IMR-90 (cell line): ENCODE measurements around the gene TDRD7. TPM values are rescaled to one million over a fixed set of nuclear protein-coding genes. Genes with fewer than 3 reads are reported as not detected.

Experiments used
- ATAC-seq: fragments of 200-7000 bp; cut with Tn5 transposase; 2 replicates; pipeline ENCODE4 v1.9.1; 2020; ENCODE audit warnings: low read depth, mild to moderate bottlenecking, moderate library complexity
- BruUV-seq: library from RNA; stranded (reverse); fragments of 400-500 nt; replicated peaks from 2 replicates; lab custom pipeline; 2021; lab: Mats Ljungman, UMichigan
- CTCF ChIA-PET: fragments of 300-600 bp; formaldehyde crosslinking; extraction: SDS; loops from one replicate; lab custom pipeline; 2021; ENCODE audit warnings: antibody characterized with exemption; lab: Yijun Ruan, JAX
- POLR2A ChIA-PET: fragments of 300-600 bp; sonication (Branson Sonifier 250); formaldehyde crosslinking; loops from one replicate; lab custom pipeline; 2022; ENCODE audit warnings: antibody characterized with exemption; ENCODE audit not compliant: unreplicated experiment; lab: Charles Lee
- DNase-seq: peaks from one replicate; pipeline ENCODE4 v3.0.0; 2013
- H2AFZ ChIP-seq: replicated peaks from 2 replicates; pipeline ENCODE3; 2013; ENCODE audit warnings: low read length, mild to moderate bottlenecking; ENCODE audit not compliant: poor library complexity
- H2AK5ac ChIP-seq: 2 replicates; pipeline ENCODE4 v1.6.1; 2013; ENCODE audit warnings: low read depth, low read length, inconsistent platforms
- H2AK9ac ChIP-seq: replicated peaks from 2 replicates; pipeline ENCODE3; 2013; ENCODE audit warnings: mild to moderate bottlenecking, low read depth, low read length, moderate library complexity; ENCODE audit not compliant: poor library complexity
- H2BK120ac ChIP-seq: 2 replicates; pipeline ENCODE4 v1.6.1; 2013; ENCODE audit warnings: low read depth, low read length, inconsistent platforms
- H2BK15ac ChIP-seq: 3 replicates; pipeline ENCODE4 v1.6.1; 2013; ENCODE audit warnings: low read depth, low read length, inconsistent platforms
- H2BK20ac ChIP-seq: 2 replicates; pipeline ENCODE4 v1.6.1; 2013; ENCODE audit warnings: low read depth, mild to moderate bottlenecking, inconsistent platforms, low read length, moderate library complexity
- H2BK5ac ChIP-seq: 2 replicates; pipeline ENCODE4 v1.6.1; 2013; ENCODE audit warnings: mild to moderate bottlenecking, low read depth, low read length, inconsistent platforms; ENCODE audit not compliant: poor library complexity, severe bottlenecking
- H3K14ac ChIP-seq: replicated peaks from 2 replicates; pipeline ENCODE4 v1.6.1; 2013; ENCODE audit warnings: low read depth, low read length, inconsistent platforms
- H3K18ac ChIP-seq: 2 replicates; pipeline ENCODE4 v1.6.1; 2013; ENCODE audit warnings: low read depth, low read length, control low read depth
- H3K23ac ChIP-seq: 2 replicates; pipeline ENCODE4 v1.6.1; 2013; ENCODE audit warnings: low read depth, low read length, inconsistent platforms
- H3K27ac ChIP-seq: 2 replicates; pipeline ENCODE4 v1.5.1; 2013; ENCODE audit warnings: mild to moderate bottlenecking, control low read depth, low read length; ENCODE audit not compliant: insufficient read depth
- H3K27me3 ChIP-seq: 2 replicates; pipeline ENCODE4 v1.6.1; 2013; ENCODE audit warnings: low read length; ENCODE audit not compliant: control insufficient read depth, insufficient read depth
- H3K36me3 ChIP-seq: 2 replicates; pipeline ENCODE4 v1.6.1; 2013; ENCODE audit warnings: low read length, mixed read lengths; ENCODE audit not compliant: control insufficient read depth, insufficient read depth
- H3K4ac ChIP-seq: 2 replicates; pipeline ENCODE4 v1.6.1; 2013; ENCODE audit warnings: low read depth, low read length, inconsistent platforms
- H3K4me1 ChIP-seq: 2 replicates; pipeline ENCODE4 v1.6.1; 2013; ENCODE audit warnings: low read length, mixed read lengths; ENCODE audit not compliant: control insufficient read depth, insufficient read depth
- H3K4me2 ChIP-seq: 2 replicates; pipeline ENCODE4 v1.6.1; 2013; ENCODE audit warnings: low read depth, mild to moderate bottlenecking, control low read depth, low read length, moderate library complexity
- H3K4me3 ChIP-seq: 2 replicates; pipeline ENCODE4 v1.5.1; 2013; ENCODE audit warnings: low read depth, mild to moderate bottlenecking, control low read depth, low read length, moderate library complexity; ENCODE audit not compliant: insufficient read depth
- H3K56ac ChIP-seq: 2 replicates; pipeline ENCODE4 v1.6.1; 2013; ENCODE audit warnings: low read length, inconsistent platforms; ENCODE audit not compliant: insufficient read depth; ENCODE audit errors: extremely low read depth
- H3K79me1 ChIP-seq, 2 experiments: 2 replicates each; pipeline ENCODE4 v1.6.1; 2013; ENCODE audit warnings: low read length in 2 of 2, inconsistent platforms in 1 of 2, low read depth in 1 of 2
- H3K9ac ChIP-seq: 2 replicates; pipeline ENCODE4 v1.6.1; 2013; ENCODE audit warnings: low read depth, low read length, control low read depth
- H3K9me1 ChIP-seq: 2 replicates; pipeline ENCODE4 v1.6.1; 2013; ENCODE audit warnings: low read length, inconsistent platforms; ENCODE audit not compliant: insufficient read depth
- H3K9me3 ChIP-seq: 2 replicates; pipeline ENCODE4 v1.6.1; 2013; ENCODE audit warnings: low read length; ENCODE audit not compliant: control insufficient read depth, insufficient read depth
- H4K20me1 ChIP-seq: 2 replicates; pipeline ENCODE4 v1.6.1; 2013; ENCODE audit warnings: low read length, inconsistent platforms; ENCODE audit not compliant: insufficient read depth
- H4K5ac ChIP-seq: 2 replicates; pipeline ENCODE4 v1.6.1; 2013; ENCODE audit warnings: mild to moderate bottlenecking, low read depth, low read length, control low read depth
- H4K8ac ChIP-seq, 2 experiments: 2 replicates each; pipeline ENCODE4 v1.6.1; 2013; ENCODE audit warnings: low read depth in 2 of 2, low read length in 2 of 2, control low read depth in 1 of 2, inconsistent platforms in 1 of 2
- H4K91ac ChIP-seq: 2 replicates; pipeline ENCODE4 v1.6.1; 2013; ENCODE audit warnings: low read depth, low read length, inconsistent platforms; ENCODE audit not compliant: insufficient read depth
- BHLHE40 ChIP-seq: fragments of 150-350 bp; IDR thresholded peaks from 2 replicates; pipeline ENCODE4 v1.6.1; 2016; ENCODE audit warnings: mild to moderate bottlenecking, low read depth, low read length
- CEBPB ChIP-seq: IDR thresholded peaks from 2 replicates; pipeline ENCODE4 v1.6.1; 2012; ENCODE audit warnings: low read depth, low read length, improper control_type of control experiment
- MXI1 ChIP-seq: IDR thresholded peaks from 2 replicates; pipeline ENCODE4 v1.6.1; 2012; ENCODE audit warnings: low read depth, mild to moderate bottlenecking, low read length, moderate library complexity, borderline replicate concordance
- POLR2A ChIP-seq: IDR thresholded peaks from 2 replicates; pipeline ENCODE4 v1.6.1; 2012; ENCODE audit warnings: mild to moderate bottlenecking, low read depth, low read length
- RCOR1 ChIP-seq: IDR thresholded peaks from 2 replicates; pipeline ENCODE4 v1.6.1; 2012; ENCODE audit warnings: mild to moderate bottlenecking, low read length, improper control_type of control experiment; ENCODE audit not compliant: insufficient replicate concordance
- RFX5 ChIP-seq: IDR thresholded peaks from 2 replicates; pipeline ENCODE4 v1.8.0; 2012; ENCODE audit warnings: low read depth, mild to moderate bottlenecking, low read length, moderate library complexity
- WGBS, 2 experiments: methylation state at CpG; one replicate each; pipeline versions ENCODE4 v1.1.5 to v1.1.7; 2013; ENCODE audit warnings: missing lambda C conversion rate in 2 of 2; ENCODE audit not compliant: insufficient read length in 1 of 2; ENCODE audit errors: extremely low coverage in 2 of 2; 5-methylcytosine and 5-hydroxymethylcytosine counted together
- dilution Hi-C: fragments of 300-500 bp; cut with HindIII; formaldehyde crosslinking; loops from one replicate; pipeline ENCODE4 v1.14.3; 2018; ENCODE audit warnings: low sequenced_read_pairs; ENCODE audit not compliant: unreplicated experiment
- in situ Hi-C: fragments of 300-500 bp; cut with MboI; formaldehyde crosslinking; loops from 3 replicates; pipeline ENCODE4 v1.14.3; 2019; ENCODE audit warnings: low sequenced_read_pairs, inconsistent platforms, mixed read lengths
- intact Hi-C: fragments of 100-400 bp; cut with micrococcal nuclease; formaldehyde crosslinking; loops from 2 replicates; pipeline ENCODE4 v1.10.0; 2022
- polyA plus RNA-seq, 3 experiments: library from polyadenylated mRNA; depleted of rRNA; stranded (reverse); fragments of >200 nt; gene quantifications; 2 replicates each; pipeline ENCODE4 v1.2.3, GENCODE V29; 2012; ENCODE audit warnings: low replicate concordance in 1 of 3
- total RNA-seq: library from RNA; depleted of rRNA; stranded (reverse); fragments of >200 nt; gene quantifications from 2 replicates; pipeline ENCODE4 v1.2.3, GENCODE V29; 2012
- TF ChIP-seq, protein P1 (sequence below): conservative IDR thresholded peaks from 2 replicates; pipeline ENCODE4 v1.5.1; 2012; ENCODE audit warnings: mild to moderate bottlenecking, low read depth, low read length, improper control_type of control experiment

The TDRD7 gene
- total and polyA plus RNA-seq, 2 of the 4 experiments (the other 2 are of a cell fraction): 4.4 to 9.7 TPM

DNA sequence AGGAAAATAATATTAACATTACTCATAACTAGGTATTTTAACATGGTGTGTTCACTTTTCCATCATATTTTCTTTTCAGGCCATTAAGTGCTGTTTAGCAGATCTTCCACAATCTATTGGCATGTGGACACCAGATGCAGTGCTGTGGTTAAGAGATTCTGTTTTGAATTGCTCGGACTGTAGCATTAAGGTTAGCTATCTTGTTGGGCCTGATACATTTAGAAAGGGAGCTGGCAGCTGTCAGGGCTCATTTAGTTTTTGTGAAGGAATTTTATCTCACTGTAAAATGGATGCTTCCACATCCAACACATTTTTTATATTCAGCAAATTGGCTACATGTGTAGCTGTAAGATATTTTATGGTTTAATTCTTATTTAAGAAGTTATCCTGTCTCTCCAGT, 68.9 kb downstream of the TDRD7 start:
- Histone ChIP-seq H4K91ac (no peak overlapping the region), H3K9me3 (no peaks in the 10 kb centered on the region), H3K14ac (no peak overlapping the region), H3K27ac (no peak overlapping the region), H3K79me1 (no peaks in the 10 kb centered on the region), H3K56ac (no peak overlapping the region), H4K8ac (no peak overlapping the region), H2AK9ac (no peak overlapping the region), H4K5ac (no peak overlapping the region), H2BK20ac (no peak overlapping the region), H3K23ac (no peak overlapping the region), H3K36me3 (peaks cover 4% of the 10 kb centered on the region; the same call in 1 of the 2 replicates), H4K20me1 (no peaks in the 10 kb centered on the region), H3K4me1 (peaks cover 8% of the 10 kb centered on the region), H3K4ac (no peak overlapping the region), H3K18ac (no peak overlapping the region), H2AK5ac (no peak overlapping the region), H2AFZ (no peak overlapping the region), H3K27me3 (no peaks in the 10 kb centered on the region), H3K4me3 (no peak overlapping the region), H2BK120ac (no peak overlapping the region), H3K4me2 (no peak overlapping the region), H2BK15ac (no peak overlapping the region), H3K9ac (no peak overlapping the region), H3K9me1 (no peaks in the 10 kb centered on the region; the same call in 1 of the 2 replicates), H2BK5ac (no peak overlapping the region)
- no CpG with 5 or more reads among the region's 1 CpG for WGBS, 2 experiments
- intact Hi-C loops (no loop called here), in situ Hi-C loops (no loop called here), dilution Hi-C loops (no loop called here)
- no TSS peak for BruUV-seq
- ATAC-seq (no peak), DNase-seq (peak; percentile 30)
- ChIA-PET CTCF (interaction anchor here (1.3 kb wide), 1 partner anchor 118 kb away, joined by 6 read pairs; no protein-coding TSS in a partner anchor), POLR2A (no interaction called here)
- TF ChIP-seq RFX5: no peak
- no peak for TF ChIP-seq RCOR1
- TF ChIP-seq BHLHE40: no peak
- TF ChIP-seq CEBPB: no peak
- no peak for TF ChIP-seq POLR2A
- TF ChIP-seq, protein P1, sequence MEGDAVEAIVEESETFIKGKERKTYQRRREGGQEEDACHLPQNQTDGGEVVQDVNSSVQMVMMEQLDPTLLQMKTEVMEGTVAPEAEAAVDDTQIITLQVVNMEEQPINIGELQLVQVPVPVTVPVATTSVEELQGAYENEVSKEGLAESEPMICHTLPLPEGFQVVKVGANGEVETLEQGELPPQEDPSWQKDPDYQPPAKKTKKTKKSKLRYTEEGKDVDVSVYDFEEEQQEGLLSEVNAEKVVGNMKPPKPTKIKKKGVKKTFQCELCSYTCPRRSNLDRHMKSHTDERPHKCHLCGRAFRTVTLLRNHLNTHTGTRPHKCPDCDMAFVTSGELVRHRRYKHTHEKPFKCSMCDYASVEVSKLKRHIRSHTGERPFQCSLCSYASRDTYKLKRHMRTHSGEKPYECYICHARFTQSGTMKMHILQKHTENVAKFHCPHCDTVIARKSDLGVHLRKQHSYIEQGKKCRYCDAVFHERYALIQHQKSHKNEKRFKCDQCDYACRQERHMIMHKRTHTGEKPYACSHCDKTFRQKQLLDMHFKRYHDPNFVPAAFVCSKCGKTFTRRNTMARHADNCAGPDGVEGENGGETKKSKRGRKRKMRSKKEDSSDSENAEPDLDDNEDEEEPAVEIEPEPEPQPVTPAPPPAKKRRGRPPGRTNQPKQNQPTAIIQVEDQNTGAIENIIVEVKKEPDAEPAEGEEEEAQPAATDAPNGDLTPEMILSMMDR: no peak
- no peak for TF ChIP-seq MXI1
